Tibial nerve (tissue), 3 donors: Measurements from ENCODE around the gene FOS.

ENCODE experiments used
- CTCF ChIP-seq, 5 experiments: fragments of 200-600 bp in 3 of 5; fragments of 450-650 bp in 2 of 5; sonication (generic) in 3 of 5; IDR thresholded peaks; one replicate each; pipeline ENCODE4 v1.5.1; 2016 to 2019; ENCODE audit warnings: antibody characterized with exemption in 5 of 5, mild to moderate bottlenecking in 3 of 5, moderate library complexity in 2 of 5
- POLR2A ChIP-seq, 2 donors: fragments of 450-650 bp; IDR thresholded peaks; one replicate each; pipeline ENCODE4 v1.6.1; 2017; ENCODE audit warnings: antibody characterized with exemption in 2 of 2, mild to moderate bottlenecking in 2 of 2, moderate library complexity in 2 of 2

- TF ChIP-seq CTCF (IDR thresholded peaks at IDR 0.05): no peak
- no peak for TF ChIP-seq POLR2A (IDR thresholded peaks at IDR 0.05)
Measured at GRCh38 chr14:75282170-75282554, 3.5 kb downstream of the FOS start.
